ENCODE results near the gene C8B.

C8B gene

GRCh38 chr1:56898005-56898373, 67.8 kb downstream of the C8B start:
- DNase-seq (ENCODE audit: low read depth) = no peak

GRCh38 chr1:56897150-56898004, 68.4 kb downstream of the C8B start:
- DNase-seq (ENCODE audit: low read depth) = no peak

GRCh38 chr1:56894014-56894413, 71.8 kb downstream of the C8B start:
- no peak for DNase-seq (ENCODE audit: low read depth)

- no peak for DNase-seq (ENCODE audit: low read depth)
Measured at GRCh38 chr1:56890229-56890628, 75.6 kb downstream of the C8B start.

- DNase-seq (ENCODE audit: low read depth) = no peak
Measured at GRCh38 chr1:56881417-56881816, 84.4 kb downstream of the C8B start.

- no peak for DNase-seq (ENCODE audit: low read depth)
Measured at GRCh38 chr1:56880774-56881173, 85.0 kb downstream of the C8B start.
